ENCODE data around the gene OTUD7B. TPM values are rescaled to one million over a fixed set of nuclear protein-coding genes. Genes with fewer than 3 reads are reported as not detected.

The OTUD7B gene
- total RNA-seq, 2 experiments from 2014 or later: 16.1 to 17.3 TPM

DNA sequence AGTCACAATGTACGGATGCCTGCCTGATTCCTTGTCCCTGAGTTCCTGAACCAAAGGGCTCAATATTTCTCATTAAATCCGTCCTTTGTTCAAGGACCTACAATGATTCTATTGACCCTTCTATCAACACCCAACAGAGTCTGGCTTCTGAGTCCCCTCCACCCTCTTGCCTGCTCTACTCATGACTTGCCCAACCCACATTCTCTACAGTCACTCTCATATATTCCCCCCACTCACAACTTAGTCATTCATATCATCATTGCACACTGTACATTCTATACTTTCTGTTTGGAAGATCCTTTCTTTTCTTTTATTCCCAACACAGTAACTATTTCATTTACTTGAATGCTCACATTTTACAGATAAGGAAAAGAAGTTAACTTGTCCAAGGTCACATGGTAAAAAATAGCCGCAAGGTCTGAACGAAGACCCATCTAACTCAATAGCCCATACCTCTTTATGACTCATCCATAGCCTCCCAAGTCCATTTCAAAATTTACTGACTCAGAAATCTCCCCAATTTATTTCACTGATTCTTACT is 3.6 kb downstream of the OTUD7B start:
- DNase-seq (peak; percentile 7), ATAC-seq (peak; percentile 58)
- H3K27ac Mint-ChIP-seq: peak overlapping the region; percentile 57
- H3K4me1 Mint-ChIP-seq (ENCODE audit: low read depth): peaks cover 58% of the 10 kb centered on the region
- intact Hi-C loops (cut with micrococcal nuclease): no loop called here
- ChIA-PET POLR2A (interaction anchor here (1.3 to 4.6 kb wide), 3 partner anchors 10 to 120 kb away, joined by 3 to 35 read pairs (median 6); a partner anchor contains a TSS), CTCF (interaction anchor here (4.3 kb wide), 1 partner anchor 46 kb away, joined by 21 read pairs; no protein-coding TSS in a partner anchor)
- peaks cover 42% of the 10 kb centered on the region for H3K36me3 Mint-ChIP-seq (ENCODE audit: low read depth)
- H3K9me3 Mint-ChIP-seq: no peaks in the 10 kb centered on the region
- no peaks in the 10 kb centered on the region for H3K27me3 Mint-ChIP-seq
- TF ChIP-seq, protein P1, sequence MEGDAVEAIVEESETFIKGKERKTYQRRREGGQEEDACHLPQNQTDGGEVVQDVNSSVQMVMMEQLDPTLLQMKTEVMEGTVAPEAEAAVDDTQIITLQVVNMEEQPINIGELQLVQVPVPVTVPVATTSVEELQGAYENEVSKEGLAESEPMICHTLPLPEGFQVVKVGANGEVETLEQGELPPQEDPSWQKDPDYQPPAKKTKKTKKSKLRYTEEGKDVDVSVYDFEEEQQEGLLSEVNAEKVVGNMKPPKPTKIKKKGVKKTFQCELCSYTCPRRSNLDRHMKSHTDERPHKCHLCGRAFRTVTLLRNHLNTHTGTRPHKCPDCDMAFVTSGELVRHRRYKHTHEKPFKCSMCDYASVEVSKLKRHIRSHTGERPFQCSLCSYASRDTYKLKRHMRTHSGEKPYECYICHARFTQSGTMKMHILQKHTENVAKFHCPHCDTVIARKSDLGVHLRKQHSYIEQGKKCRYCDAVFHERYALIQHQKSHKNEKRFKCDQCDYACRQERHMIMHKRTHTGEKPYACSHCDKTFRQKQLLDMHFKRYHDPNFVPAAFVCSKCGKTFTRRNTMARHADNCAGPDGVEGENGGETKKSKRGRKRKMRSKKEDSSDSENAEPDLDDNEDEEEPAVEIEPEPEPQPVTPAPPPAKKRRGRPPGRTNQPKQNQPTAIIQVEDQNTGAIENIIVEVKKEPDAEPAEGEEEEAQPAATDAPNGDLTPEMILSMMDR (IDR thresholded peaks at IDR 0.05): no peak
- H3K4me3 Mint-ChIP-seq: peak overlapping the region; percentile 14

DNA sequence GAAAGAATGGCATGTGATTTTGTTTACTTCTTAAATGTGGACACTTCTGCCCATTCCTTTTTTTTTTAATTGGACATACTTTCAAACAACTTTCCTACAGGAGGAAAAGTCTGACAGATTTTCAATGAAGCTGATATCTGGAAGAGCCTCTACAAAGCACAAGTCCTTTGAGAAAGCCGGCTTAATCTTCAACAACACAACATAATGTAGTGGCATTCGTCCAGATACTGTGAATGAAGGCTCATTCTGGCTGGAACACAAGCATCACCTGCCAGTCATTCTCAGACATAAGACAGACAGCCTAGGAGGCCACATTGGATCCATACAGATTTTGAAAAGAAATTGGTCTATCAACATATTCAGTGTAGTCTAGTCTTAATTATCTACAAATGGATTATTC is 4.9 kb downstream of the OTUD7B start:
- Mint-ChIP-seq H3K36me3 (ENCODE audit: low read depth) (peaks cover 48% of the 10 kb centered on the region), H3K4me3 (no peak overlapping the region), H3K9me3 (no peaks in the 10 kb centered on the region), H3K27me3 (no peaks in the 10 kb centered on the region), H3K27ac (no peak overlapping the region), H3K4me1 (ENCODE audit: low read depth) (peaks cover 61% of the 10 kb centered on the region)
- POLR2A ChIA-PET: interaction anchor here (1.2 to 1.3 kb wide), 2 partner anchors 15 to 119 kb away, joined by 3 to 5 read pairs; a partner anchor contains a TSS
- TF ChIP-seq, protein P1 (IDR thresholded peaks at IDR 0.05): no peak
- intact Hi-C loops (cut with micrococcal nuclease): no loop called here
- ATAC-seq: no peak
- CTCF ChIA-PET: interaction anchor here (1.9 kb wide), 1 partner anchor 9 kb away, joined by 4 read pairs; no protein-coding TSS in a partner anchor
- DNase-seq: no peak

DNA sequence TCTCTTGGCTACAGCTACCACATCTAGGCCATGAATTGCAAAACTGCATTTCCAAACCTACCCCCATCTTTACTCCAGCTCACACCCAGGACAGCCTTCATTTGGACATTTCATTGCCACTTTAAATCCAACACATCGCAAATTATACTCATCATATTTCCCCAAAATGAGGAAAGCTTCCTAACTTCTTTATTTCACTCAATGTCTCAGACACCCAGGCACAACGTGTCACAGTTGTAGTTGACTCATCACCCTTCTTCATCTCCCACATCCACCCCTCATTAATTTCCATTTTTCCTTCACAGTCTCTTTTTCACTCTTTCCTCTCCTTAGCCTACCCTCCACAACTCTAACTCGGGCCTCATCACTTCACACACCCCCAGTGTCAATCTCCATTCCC is 6.7 kb downstream of the OTUD7B start:
- ChIA-PET POLR2A (interaction anchor here (1.0 to 1.3 kb wide), 2 partner anchors 9 to 92 kb away, joined by 3 read pairs; no protein-coding TSS in a partner anchor), CTCF (interaction anchor here (1.0 to 1.9 kb wide), 2 partner anchors 10 to 15 kb away, joined by 3 to 4 read pairs; no protein-coding TSS in a partner anchor)
- Mint-ChIP-seq H3K4me3 (no peak overlapping the region), H3K36me3 (ENCODE audit: low read depth) (peaks cover 51% of the 10 kb centered on the region), H3K9me3 (no peaks in the 10 kb centered on the region), H3K27me3 (no peaks in the 10 kb centered on the region), H3K27ac (no peak overlapping the region), H3K4me1 (ENCODE audit: low read depth) (peaks cover 68% of the 10 kb centered on the region)
- DNase-seq (no peak), ATAC-seq (no peak)
- intact Hi-C loops (cut with micrococcal nuclease): no loop called here
- TF ChIP-seq, protein P1 (IDR thresholded peaks at IDR 0.05): no peak

DNA sequence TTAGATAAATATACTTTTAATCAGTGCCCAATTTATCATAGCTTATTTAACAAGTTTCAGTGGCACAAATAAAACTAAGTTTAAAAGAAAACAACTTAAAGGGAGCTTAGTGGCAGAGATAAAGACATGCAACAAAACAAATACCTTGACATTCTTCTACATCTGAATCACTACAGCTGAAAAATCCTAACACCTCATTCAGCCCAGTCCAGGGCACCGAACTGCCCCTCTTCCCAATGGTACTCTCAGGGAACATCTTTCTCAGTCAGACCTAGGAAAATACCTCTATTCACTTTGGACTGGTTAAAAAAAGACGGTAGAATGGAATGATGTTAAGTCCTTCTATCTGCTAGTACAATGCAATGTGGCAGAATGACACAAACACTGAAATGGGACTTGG is 8.3 kb downstream of the OTUD7B start:
- CTCF ChIA-PET: interaction anchor here (1.2 to 1.3 kb wide), 2 partner anchors 11 to 40 kb away, joined by 4 read pairs; no protein-coding TSS in a partner anchor
- Mint-ChIP-seq H3K27me3 (no peaks in the 10 kb centered on the region), H3K4me3 (no peak overlapping the region), H3K36me3 (ENCODE audit: low read depth) (peaks cover 42% of the 10 kb centered on the region), H3K27ac (no peak overlapping the region), H3K4me1 (ENCODE audit: low read depth) (peaks cover 66% of the 10 kb centered on the region), H3K9me3 (no peaks in the 10 kb centered on the region)
- ATAC-seq (no peak), DNase-seq (no peak)
- TF ChIP-seq, protein P1 (IDR thresholded peaks at IDR 0.05): no peak
- intact Hi-C loops (cut with micrococcal nuclease): no loop called here
- POLR2A ChIA-PET: no interaction called here

DNA sequence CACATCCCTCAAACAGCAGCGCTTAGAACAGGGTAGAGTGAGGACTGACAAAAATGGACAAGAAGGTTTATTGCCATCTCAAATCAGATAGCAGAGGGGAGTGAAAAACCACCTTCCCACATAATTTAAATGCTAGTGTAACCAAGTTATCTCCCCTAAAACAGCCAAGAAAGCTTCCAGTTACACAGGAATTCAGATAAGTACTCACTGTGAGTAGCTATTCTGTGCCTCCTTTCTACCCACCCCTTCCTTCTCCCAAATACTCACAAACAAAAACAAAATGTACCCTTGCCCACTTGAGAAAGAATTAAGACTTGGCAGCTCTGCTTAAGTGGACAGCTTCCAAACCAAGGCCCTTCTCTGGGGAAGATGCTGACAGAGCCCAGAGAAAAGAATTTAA is 9.1 kb downstream of the OTUD7B start:
- no peak overlapping the region for H3K27ac Mint-ChIP-seq
- H3K4me1 Mint-ChIP-seq (ENCODE audit: low read depth): peaks cover 66% of the 10 kb centered on the region
- H3K4me3 Mint-ChIP-seq: no peak overlapping the region
- POLR2A ChIA-PET: interaction anchor here (0.6 kb wide), 1 partner anchor 35 kb away, joined by 3 read pairs; no protein-coding TSS in a partner anchor
- ATAC-seq (no peak), DNase-seq (no peak)
- H3K27me3 Mint-ChIP-seq: no peaks in the 10 kb centered on the region
- no peaks in the 10 kb centered on the region for H3K9me3 Mint-ChIP-seq
- CTCF ChIA-PET: interaction anchor here (1.2 kb wide), 1 partner anchor 11 kb away, joined by 4 read pairs; no protein-coding TSS in a partner anchor
- peaks cover 36% of the 10 kb centered on the region for H3K36me3 Mint-ChIP-seq (ENCODE audit: low read depth)
- intact Hi-C loops (cut with micrococcal nuclease): no loop called here
- TF ChIP-seq, protein P1 (IDR thresholded peaks at IDR 0.05): no peak

All from activated CD8-positive, alpha-beta T cell treated with anti-CD3 and anti-CD28 coated beads for 36 hours (primary cell).